GM18873 (cell line): ENCODE data around the gene COG3.

Source experiments
- ATAC-seq: cut with Tn5 transposase; IDR thresholded peaks from one replicate; pipeline ENCODE4 v1.9.1; 2021; ENCODE audit warnings: mild to moderate bottlenecking, moderate library complexity, moderate number of reproducible peaks; ENCODE audit not compliant: unreplicated experiment, low FRiP score

COG3 gene

GRCh38 chr13:45446181-45446580 is 18.6 kb upstream of the COG3 start:
- ATAC-seq = no peak

GRCh38 chr13:45447050-45447661 is 17.6 kb upstream of the COG3 start:
- no peak for ATAC-seq

GRCh38 chr13:45448965-45449559 is 15.7 kb upstream of the COG3 start:
- ATAC-seq = no peak

- ATAC-seq = no peak
These were observed 13.5 kb upstream of the COG3 start for GRCh38 chr13:45451282-45451681.

GRCh38 chr13:45454204-45454603 is 10.5 kb upstream of the COG3 start:
- no peak for ATAC-seq

GRCh38 chr13:45456196-45456972 is 8.4 kb upstream of the COG3 start:
- no peak for ATAC-seq

GRCh38 chr13:45464141-45464686 is 525 bp upstream of the COG3 start:
- no peak for ATAC-seq

GRCh38 chr13:45466359-45466758 is 1.6 kb downstream of the COG3 start:
- ATAC-seq = no peak

GRCh38 chr13:45468635-45469034 is 3.9 kb downstream of the COG3 start:
- ATAC-seq = no peak

GRCh38 chr13:45472171-45472705 is 7.5 kb downstream of the COG3 start:
- ATAC-seq = no peak

GRCh38 chr13:45473627-45474026 is 8.9 kb downstream of the COG3 start:
- no peak for ATAC-seq

GRCh38 chr13:45474584-45475454 is 10.1 kb downstream of the COG3 start:
- no peak for ATAC-seq

- no peak for ATAC-seq
These were observed 14.9 kb downstream of the COG3 start for GRCh38 chr13:45479661-45480060.

GRCh38 chr13:45481688-45482087 is 16.9 kb downstream of the COG3 start:
- ATAC-seq = no peak

GRCh38 chr13:45482571-45483173 is 17.9 kb downstream of the COG3 start:
- no peak for ATAC-seq

- ATAC-seq = no peak
These were observed 22.9 kb downstream of the COG3 start for GRCh38 chr13:45487604-45488003.

GRCh38 chr13:45490068-45490467 is 25.3 kb downstream of the COG3 start:
- ATAC-seq = no peak

- ATAC-seq = no peak
These were observed 27.8 kb downstream of the COG3 start for GRCh38 chr13:45492538-45492937.

- no peak for ATAC-seq
These were observed 32.2 kb downstream of the COG3 start for GRCh38 chr13:45496942-45497341.
